Measurements from ENCODE around the gene C1orf115. TPM values are rescaled to one million over a fixed set of nuclear protein-coding genes. Genes with fewer than 3 reads are reported as not detected.

C1orf115 gene
- 5.1 and 8.5 TPM in 2 replicates for total RNA-seq (2022)
- percentile 44 among the genes with signal in this experiment for Bru-seq, nascent RNA
- percentile 56 among the genes with signal in this experiment for BruChase-seq, experiment 1, labeled RNA remaining after a 6-hour chase
- percentile 48 among the genes with signal in this experiment for BruChase-seq, experiment 2, labeled RNA remaining after a 2-hour chase
- long read RNA-seq, transcript C1orf115-201 (2 exons, 3,413 nt): major isoform, 16 of 20 reads
- long read RNA-seq, partial matches to known transcripts: 0 of 20 reads
- long read RNA-seq, other reads (novel, unspliced or antisense): 4 of 20 reads

- TF ChIP-seq CTCF (IDR thresholded peaks at IDR 0.05; ENCODE audit: unreplicated experiment): peak; percentile 99
- intact Hi-C loops (cut with micrococcal nuclease; ENCODE audit: unreplicated experiment): loop anchor here (2.0 kb wide), 1 partner anchor 42 kb away; no protein-coding TSS in a partner anchor
- no peaks in the 10 kb centered on the region for H3K27me3 Mint-ChIP-seq (ENCODE audit: unreplicated experiment)
Observed at GRCh38 chr1:220690140-220691052, at the start of gene C1orf115. Gene C1orf115 (plus strand): TSS chr1:220690363. CDS start chr1:220690403, 40 bp downstream.

GRCh38 chr1:220642285-220642684, 47.9 kb upstream of the C1orf115 start:
- Mint-ChIP-seq H3K4me1 (ENCODE audit: low read depth, unreplicated experiment) (no peaks in the 10 kb centered on the region), H3K27me3 (ENCODE audit: unreplicated experiment) (no peaks in the 10 kb centered on the region), H3K27ac (ENCODE audit: unreplicated experiment) (no peak overlapping the region), H3K4me3 (ENCODE audit: low read depth, unreplicated experiment) (no peak overlapping the region), H3K36me3 (ENCODE audit: insufficient read depth, unreplicated experiment) (no peaks in the 10 kb centered on the region), H3K9me3 (ENCODE audit: low read depth, unreplicated experiment) (no peaks in the 10 kb centered on the region)
- CTCF ChIA-PET: no interaction called here
- no TSS peak for BruUV-seq (replicated peaks)
- intact Hi-C loops (cut with micrococcal nuclease; ENCODE audit: unreplicated experiment): no loop called here
- DNase-seq: no peak
- TF ChIP-seq CTCF (IDR thresholded peaks at IDR 0.05; ENCODE audit: unreplicated experiment): no peak

More at GRCh38 chr1:220690140-220691052, at the start of gene C1orf115:
- CTCF ChIA-PET: interaction anchor here (1.3 to 1.6 kb wide), 2 partner anchors 43 to 87 kb away, joined by 3 to 8 read pairs; no protein-coding TSS in a partner anchor
- H3K9me3 Mint-ChIP-seq (ENCODE audit: low read depth, unreplicated experiment): no peaks in the 10 kb centered on the region
- peaks cover 8% of the 10 kb centered on the region for H3K36me3 Mint-ChIP-seq (ENCODE audit: insufficient read depth, unreplicated experiment)
- H3K4me1 Mint-ChIP-seq (ENCODE audit: low read depth, unreplicated experiment): peaks cover 9% of the 10 kb centered on the region
- H3K27ac Mint-ChIP-seq (ENCODE audit: unreplicated experiment): peak within 1 kb of the TSS; percentile 71
- DNase-seq: peak; percentile 94
- no TSS peak for BruUV-seq (replicated peaks)
- H3K4me3 Mint-ChIP-seq (ENCODE audit: low read depth, unreplicated experiment): peak within 1 kb of the TSS; percentile 95

GRCh38 chr1:220652995-220653394, 37.2 kb upstream of the C1orf115 start:
- no peaks in the 10 kb centered on the region for H3K27me3 Mint-ChIP-seq (ENCODE audit: unreplicated experiment)
- H3K9me3 Mint-ChIP-seq (ENCODE audit: low read depth, unreplicated experiment): no peaks in the 10 kb centered on the region
- CTCF ChIA-PET: no interaction called here
- no TSS peak for BruUV-seq (replicated peaks)
- no peak overlapping the region for H3K4me3 Mint-ChIP-seq (ENCODE audit: low read depth, unreplicated experiment)
- H3K4me1 Mint-ChIP-seq (ENCODE audit: low read depth, unreplicated experiment): no peaks in the 10 kb centered on the region
- no peak for TF ChIP-seq CTCF (IDR thresholded peaks at IDR 0.05; ENCODE audit: unreplicated experiment)
- no peak for DNase-seq
- no peaks in the 10 kb centered on the region for H3K36me3 Mint-ChIP-seq (ENCODE audit: insufficient read depth, unreplicated experiment)
- intact Hi-C loops (cut with micrococcal nuclease; ENCODE audit: unreplicated experiment): no loop called here
- no peak overlapping the region for H3K27ac Mint-ChIP-seq (ENCODE audit: unreplicated experiment)

GRCh38 chr1:220655509-220655908, 34.7 kb upstream of the C1orf115 start:
- Mint-ChIP-seq H3K4me1 (ENCODE audit: low read depth, unreplicated experiment) (no peaks in the 10 kb centered on the region), H3K9me3 (ENCODE audit: low read depth, unreplicated experiment) (no peaks in the 10 kb centered on the region), H3K27me3 (ENCODE audit: unreplicated experiment) (no peaks in the 10 kb centered on the region), H3K36me3 (ENCODE audit: insufficient read depth, unreplicated experiment) (no peaks in the 10 kb centered on the region), H3K27ac (ENCODE audit: unreplicated experiment) (no peak overlapping the region), H3K4me3 (ENCODE audit: low read depth, unreplicated experiment) (no peak overlapping the region)
- CTCF ChIA-PET: no interaction called here
- DNase-seq: no peak
- no peak for TF ChIP-seq CTCF (IDR thresholded peaks at IDR 0.05; ENCODE audit: unreplicated experiment)
- intact Hi-C loops (cut with micrococcal nuclease; ENCODE audit: unreplicated experiment): no loop called here
- BruUV-seq (replicated peaks): no TSS peak

Measured in Calu3 (cell line).